Prostate gland (tissue), 2 donors: ENCODE data around the gene SYNPO2. TPM values are rescaled to one million over a fixed set of nuclear protein-coding genes. Genes with fewer than 3 reads are reported as not detected.

Experiments used
- DNase-seq: peaks from one replicate; pipeline ENCODE4 v3.0.0-alpha.2; 2019; ENCODE audit warnings: low spot score
- H3K27ac ChIP-seq, 2 donors: fragments of 200-600 bp; sonication (generic); 2 replicates each; pipeline ENCODE4 v1.5.1; 2017 to 2019
- H3K27me3 ChIP-seq: fragments of 200-600 bp; sonication (generic); replicated peaks from 2 replicates; pipeline ENCODE4 v1.5.1; 2019; ENCODE audit not compliant: insufficient read depth
- H3K36me3 ChIP-seq, 2 donors: fragments of 200-600 bp; sonication (generic); 1 replicate in 1 of 2; 2 replicates in 1 of 2; pipeline versions ENCODE4 v1.5.1 to v1.8.1; 2017 to 2019
- H3K4me1 ChIP-seq: fragments of 200-600 bp; sonication (generic); replicated peaks from 2 replicates; pipeline ENCODE4 v1.5.1; 2019
- H3K4me3 ChIP-seq, 2 donors: fragments of 200-600 bp; sonication (generic); 2 replicates each; pipeline ENCODE4 v1.5.1; 2017 to 2019
- H3K9me3 ChIP-seq: fragments of 200-600 bp; sonication (generic); 2 replicates; pipeline ENCODE4 v1.5.1; 2017
- POLR2A ChIP-seq: fragments of 450-650 bp; IDR thresholded peaks from one replicate; pipeline ENCODE4 v1.6.1; 2016; ENCODE audit warnings: antibody characterized with exemption, mild to moderate bottlenecking
- POLR2AphosphoS5 ChIP-seq: sonication (generic); formaldehyde crosslinking; IDR thresholded peaks from one replicate; pipeline ENCODE4 v1.6.1; 2017; ENCODE audit warnings: antibody characterized with exemption
- WGBS: methylation state at CpG from one replicate; pipeline ENCODE4 v1.1.5; 2018; 5-methylcytosine and 5-hydroxymethylcytosine counted together
- intact Hi-C: fragments of 100-400 bp; cut with DNase I; formaldehyde crosslinking; loops from one replicate; pipeline ENCODE4 v1.14.2; 2022
- total RNA-seq, 2 donors: library from RNA; depleted of rRNA; stranded (reverse); fragments of >200 nt; gene quantifications; one replicate each; pipeline ENCODE4 v1.1.0, GENCODE V29; 2016
- TF ChIP-seq, protein P1 (sequence below), 4 experiments: fragments of 200-600 bp in 2 of 4; fragments of 450-650 bp in 2 of 4; sonication (generic) in 2 of 4; IDR thresholded peaks; 1 replicate in 3 of 4; 2 replicates in 1 of 4; pipeline ENCODE4 v1.5.1; 2016 to 2019; ENCODE audit warnings: antibody characterized with exemption in 4 of 4, mild to moderate bottlenecking in 2 of 4, moderate library complexity in 2 of 4

The SYNPO2 gene
- total RNA-seq, 2 donors from 2014 or later = 131 to 181 TPM

DNA sequence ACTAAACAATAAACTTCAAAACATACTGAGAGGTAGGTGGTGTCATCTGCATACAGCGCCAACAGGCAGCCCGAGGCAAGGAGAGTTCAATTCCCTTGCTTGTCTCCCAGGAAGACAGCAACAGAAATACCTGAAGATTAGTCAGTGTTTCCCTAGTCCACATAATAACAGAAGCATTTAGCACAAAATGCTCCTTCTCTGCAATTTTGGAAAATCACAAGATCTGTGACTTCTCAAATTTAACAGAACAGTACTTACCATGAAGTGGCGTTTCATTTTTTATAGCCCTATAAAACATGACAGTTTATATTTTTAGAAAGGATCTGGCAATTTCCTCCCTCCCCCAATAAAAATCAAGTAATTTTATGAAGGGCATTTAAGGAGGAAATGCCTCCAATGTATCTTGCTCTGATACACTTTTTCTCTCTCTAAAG lies 179.9 kb downstream of the SYNPO2 start:
- DNase-seq = no peak
- 12% methylated on average over 3 of the region's 3 CpGs for WGBS
- Histone ChIP-seq H3K9me3 (no peaks in the 10 kb centered on the region), H3K36me3 (no peaks in the 10 kb centered on the region), H3K4me1 (no peaks in the 10 kb centered on the region), H3K27me3 (no peaks in the 10 kb centered on the region), H3K27ac (peak overlapping the region in 1 of 2 donors; percentile 31), H3K4me3 (no peak overlapping the region)
- TF ChIP-seq POLR2A (no peak), POLR2AphosphoS5 (peak; percentile 42)
- TF ChIP-seq, protein P1, sequence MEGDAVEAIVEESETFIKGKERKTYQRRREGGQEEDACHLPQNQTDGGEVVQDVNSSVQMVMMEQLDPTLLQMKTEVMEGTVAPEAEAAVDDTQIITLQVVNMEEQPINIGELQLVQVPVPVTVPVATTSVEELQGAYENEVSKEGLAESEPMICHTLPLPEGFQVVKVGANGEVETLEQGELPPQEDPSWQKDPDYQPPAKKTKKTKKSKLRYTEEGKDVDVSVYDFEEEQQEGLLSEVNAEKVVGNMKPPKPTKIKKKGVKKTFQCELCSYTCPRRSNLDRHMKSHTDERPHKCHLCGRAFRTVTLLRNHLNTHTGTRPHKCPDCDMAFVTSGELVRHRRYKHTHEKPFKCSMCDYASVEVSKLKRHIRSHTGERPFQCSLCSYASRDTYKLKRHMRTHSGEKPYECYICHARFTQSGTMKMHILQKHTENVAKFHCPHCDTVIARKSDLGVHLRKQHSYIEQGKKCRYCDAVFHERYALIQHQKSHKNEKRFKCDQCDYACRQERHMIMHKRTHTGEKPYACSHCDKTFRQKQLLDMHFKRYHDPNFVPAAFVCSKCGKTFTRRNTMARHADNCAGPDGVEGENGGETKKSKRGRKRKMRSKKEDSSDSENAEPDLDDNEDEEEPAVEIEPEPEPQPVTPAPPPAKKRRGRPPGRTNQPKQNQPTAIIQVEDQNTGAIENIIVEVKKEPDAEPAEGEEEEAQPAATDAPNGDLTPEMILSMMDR (IDR thresholded peaks at IDR 0.05) = no peak
- intact Hi-C loops = no loop called here

DNA sequence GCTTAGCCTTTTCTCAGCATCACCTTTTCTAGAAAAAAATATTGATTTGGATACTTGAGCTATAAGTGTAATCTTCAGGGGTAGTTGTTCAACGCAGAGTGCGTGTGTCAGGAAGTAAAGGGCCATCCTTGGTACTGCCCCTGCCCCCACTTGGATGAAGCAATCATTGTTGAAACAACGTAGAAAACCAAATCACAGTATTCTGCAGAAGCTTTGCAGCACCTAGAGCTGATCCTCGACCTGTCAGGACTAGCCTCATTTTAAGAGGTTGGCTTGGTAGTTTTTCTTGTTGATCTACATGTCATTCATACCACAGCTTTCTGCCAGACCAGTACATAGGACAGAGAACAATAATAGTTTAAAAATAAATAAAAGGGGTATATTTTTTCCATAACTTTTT lies 181.6 kb downstream of the SYNPO2 start:
- intact Hi-C loops = no loop called here
- peak; percentile 47 for DNase-seq
- Histone ChIP-seq H3K27ac (no peak overlapping the region), H3K36me3 (no peaks in the 10 kb centered on the region), H3K27me3 (no peaks in the 10 kb centered on the region), H3K4me1 (no peaks in the 10 kb centered on the region), H3K4me3 (no peak overlapping the region), H3K9me3 (no peaks in the 10 kb centered on the region)
- TF ChIP-seq POLR2AphosphoS5 = peak; percentile 60
- TF ChIP-seq, protein P1 (IDR thresholded peaks at IDR 0.05) = no peak
- 42% methylated on average over 4 of the region's 4 CpGs for WGBS

DNA sequence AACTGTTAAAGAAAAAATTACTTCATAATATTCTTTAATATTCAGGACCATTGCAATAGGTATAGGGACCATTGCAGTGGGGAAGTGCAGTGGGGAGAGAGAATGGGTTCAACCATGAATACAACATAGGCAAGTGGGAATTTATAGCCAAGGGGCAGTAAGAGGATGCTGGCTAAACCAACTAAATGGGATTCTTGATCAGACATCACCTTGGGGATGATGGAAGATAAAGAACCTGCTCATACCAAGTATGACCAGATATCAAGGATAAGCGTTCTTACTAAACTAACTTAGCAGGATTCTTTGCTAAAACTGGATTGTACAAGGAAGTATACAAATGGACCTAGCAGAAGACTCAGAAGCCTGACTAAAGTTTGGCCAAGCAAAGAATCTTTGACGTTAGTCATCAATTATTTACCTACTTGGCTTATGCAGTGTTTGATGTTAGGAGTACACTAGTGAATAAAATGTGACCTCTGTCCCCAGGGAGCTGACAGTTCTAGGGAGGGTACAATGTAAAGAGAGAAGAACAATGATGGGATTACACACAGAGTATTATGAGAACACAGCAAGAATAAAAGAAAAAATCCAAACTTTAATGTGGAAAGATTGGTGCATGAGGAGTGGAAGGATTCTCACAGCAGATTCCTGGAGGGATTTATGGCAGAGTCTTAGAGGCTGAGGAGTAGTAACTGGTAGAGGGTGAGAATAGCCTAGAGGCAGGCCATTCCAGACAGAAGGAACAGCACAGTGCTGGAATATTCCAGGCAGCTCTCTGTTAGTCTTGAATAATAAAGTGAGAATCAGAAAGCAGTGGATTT lies 192.3 kb downstream of the SYNPO2 start:
- TF ChIP-seq, protein P1 (IDR thresholded peaks at IDR 0.05) = no peak
- no peak for TF ChIP-seq POLR2A
- no peak for TF ChIP-seq POLR2AphosphoS5
- Histone ChIP-seq H3K4me3 (no peak overlapping the region), H3K36me3 (no peaks in the 10 kb centered on the region), H3K9me3 (no peaks in the 10 kb centered on the region), H3K4me1 (no peaks in the 10 kb centered on the region), H3K27ac (no peak overlapping the region), H3K27me3 (no peaks in the 10 kb centered on the region)
- intact Hi-C loops = loop anchor here (10.0 kb wide), 1 partner anchor 134 kb away; the partner anchor contains the start of gene USP53
- no peak for DNase-seq
- WGBS = 61% methylated on average over 2 of the region's 2 CpGs

DNA sequence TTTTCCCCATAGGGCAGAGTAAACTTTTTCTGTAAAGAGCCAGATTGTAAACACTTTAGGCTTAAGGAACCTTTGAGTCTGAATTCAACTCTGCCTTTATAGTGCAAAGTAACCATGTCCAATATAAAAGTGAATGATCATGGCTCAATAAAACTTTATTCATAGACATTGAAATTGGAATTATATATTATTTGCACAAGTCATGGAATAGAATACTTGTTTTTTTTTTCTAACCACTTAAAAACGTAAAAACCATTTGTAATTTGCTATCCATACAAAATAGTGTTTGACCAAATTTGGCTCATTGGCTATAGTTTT lies 192.8 kb downstream of the SYNPO2 start:
- no peaks in the 10 kb centered on the region for H3K9me3 ChIP-seq
- no peak overlapping the region for H3K4me3 ChIP-seq
- no peaks in the 10 kb centered on the region for H3K36me3 ChIP-seq
- DNase-seq = no peak
- intact Hi-C loops = loop anchor here (10.0 kb wide), 1 partner anchor 133 kb away; the partner anchor contains the start of gene USP53
- no peaks in the 10 kb centered on the region for H3K27me3 ChIP-seq
- no peak overlapping the region for H3K27ac ChIP-seq
- 44% methylated on average over 1 of the region's 1 CpG for WGBS
- no peak for TF ChIP-seq POLR2AphosphoS5
- TF ChIP-seq, protein P1 (IDR thresholded peaks at IDR 0.05) = no peak
- no peak for TF ChIP-seq POLR2A
- H3K4me1 ChIP-seq = no peaks in the 10 kb centered on the region

DNA sequence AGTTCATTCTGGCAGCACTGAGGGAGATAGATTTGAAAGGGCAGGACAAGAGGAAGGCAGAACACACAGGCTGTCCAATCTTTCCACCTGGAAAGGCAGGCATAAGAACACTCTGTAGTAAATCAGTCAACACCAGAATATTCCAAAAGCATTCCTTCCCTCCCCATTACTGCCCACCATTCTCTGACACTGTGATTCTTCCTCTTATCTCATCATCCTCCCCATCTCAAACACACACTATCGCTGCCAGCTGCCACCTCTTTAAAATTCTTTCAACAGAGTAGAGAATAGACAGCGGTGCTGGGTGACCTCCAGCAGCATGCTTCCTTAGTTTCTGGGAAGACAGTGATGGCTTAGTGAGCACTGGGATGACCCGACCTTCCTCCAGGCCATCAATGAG lies 193.3 kb downstream of the SYNPO2 start:
- no peak for DNase-seq
- Histone ChIP-seq H3K27ac (no peak overlapping the region), H3K4me3 (no peak overlapping the region), H3K9me3 (no peaks in the 10 kb centered on the region), H3K27me3 (no peaks in the 10 kb centered on the region), H3K36me3 (no peaks in the 10 kb centered on the region), H3K4me1 (no peaks in the 10 kb centered on the region)
- intact Hi-C loops = loop anchor here (10.0 kb wide), 1 partner anchor 133 kb away; the partner anchor contains the start of gene USP53
- TF ChIP-seq POLR2A (no peak), POLR2AphosphoS5 (no peak)
- TF ChIP-seq, protein P1 (IDR thresholded peaks at IDR 0.05) = no peak
- 17% methylated on average over 3 of the region's 3 CpGs for WGBS
